HG03521 (cell line): ENCODE results near the gene APBA1.
"Not testable (repeated sequence)": the region's sequence is repeated elsewhere in the genome, so short reads cannot be mapped to it uniquely, and the experiment has no call there.

Experiments used
- ATAC-seq: cut with Tn5 transposase; IDR thresholded peaks from one replicate; pipeline ENCODE4 v1.9.1; 2021; ENCODE audit warnings: mild to moderate bottlenecking, moderate library complexity; ENCODE audit not compliant: unreplicated experiment

APBA1 gene

DNA sequence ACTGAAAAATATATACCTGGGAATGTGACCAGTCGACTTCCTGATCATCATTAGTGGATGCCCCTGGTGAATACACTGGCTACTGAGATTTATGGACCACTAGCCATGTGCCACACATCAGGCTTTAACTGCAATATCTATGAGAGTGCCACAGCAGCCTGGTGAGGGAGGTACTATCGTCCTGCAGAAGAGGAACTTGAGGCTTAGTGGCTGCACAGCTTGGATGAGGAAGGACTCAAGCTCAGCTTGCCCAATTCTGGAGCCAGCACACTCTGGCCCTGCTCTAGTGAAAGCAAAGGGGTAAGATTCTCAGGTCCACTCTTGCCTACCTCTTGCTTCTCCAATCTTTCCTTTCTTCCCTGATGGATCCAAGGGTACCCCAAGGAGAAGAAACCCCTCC, 217.8 kb downstream of the APBA1 start:
- no peak for ATAC-seq

DNA sequence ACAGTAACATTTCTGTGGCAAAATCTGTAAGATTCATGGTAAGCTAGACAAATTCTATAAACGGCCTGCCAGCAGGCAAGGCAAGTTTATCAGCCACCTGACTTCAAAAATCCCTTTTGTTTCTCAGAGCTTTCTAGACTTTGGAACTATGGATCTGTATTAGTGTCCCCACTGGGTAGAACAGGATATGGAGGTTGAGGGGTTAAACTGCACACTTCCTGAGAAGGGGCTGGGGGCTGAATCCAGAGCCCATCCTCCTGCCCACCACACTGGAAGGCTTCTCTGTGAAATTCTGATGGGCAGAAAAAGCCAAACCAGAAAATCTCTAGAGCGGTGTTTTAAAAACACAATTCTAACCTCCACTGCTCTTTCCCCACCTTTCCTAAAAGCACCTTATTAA, 218.4 kb downstream of the APBA1 start:
- no peak for ATAC-seq

- ATAC-seq, result no peak
Observed at GRCh38 chr9:69452110-69452782, 219.9 kb downstream of the APBA1 start.

DNA sequence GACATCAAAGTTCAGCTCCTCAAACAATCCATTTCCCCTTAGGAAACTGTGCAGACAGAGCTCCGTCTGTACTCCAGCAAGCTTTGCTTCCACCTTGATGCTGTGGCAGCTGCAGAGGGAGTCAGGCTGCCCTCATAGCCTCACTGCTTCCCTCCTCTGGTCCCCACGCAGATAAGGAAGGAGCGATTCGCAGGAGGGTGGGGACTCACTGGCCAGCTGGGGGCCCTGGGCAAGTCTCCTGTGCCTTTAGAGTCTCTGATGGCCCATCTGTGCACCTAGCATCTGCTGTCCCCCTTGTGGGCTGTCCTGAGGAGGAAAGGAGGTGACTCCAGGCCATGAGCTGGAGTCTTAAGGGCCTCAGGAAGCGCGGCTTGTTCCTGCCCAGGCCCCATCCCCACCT, 225.7 kb downstream of the APBA1 start:
- no peak for ATAC-seq

- ATAC-seq, result no peak
Observed at GRCh38 chr9:69445251-69445650, 226.9 kb downstream of the APBA1 start.

GRCh38 chr9:69444791-69445190, 227.4 kb downstream of the APBA1 start:
- no peak for ATAC-seq

DNA sequence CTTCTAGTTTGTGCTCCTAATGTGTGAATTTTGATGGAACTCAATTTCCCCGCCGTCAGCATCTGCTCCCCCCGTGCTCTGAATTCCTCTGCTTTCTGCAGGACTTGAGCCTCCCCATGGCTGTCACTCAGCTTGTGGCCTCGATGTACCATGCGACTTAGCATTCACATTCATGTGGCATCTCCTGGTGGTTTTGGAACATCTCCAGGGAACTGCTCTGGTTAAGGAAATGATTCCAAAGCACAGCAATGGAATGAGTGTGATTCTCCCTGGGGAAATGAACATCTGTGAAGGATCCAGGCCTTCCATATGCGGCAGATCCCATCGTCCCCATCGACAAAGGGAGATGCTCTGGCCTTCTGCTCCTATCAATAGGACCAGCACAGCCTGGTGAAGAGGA, 228.2 kb downstream of the APBA1 start:
- ATAC-seq, result no peak

DNA sequence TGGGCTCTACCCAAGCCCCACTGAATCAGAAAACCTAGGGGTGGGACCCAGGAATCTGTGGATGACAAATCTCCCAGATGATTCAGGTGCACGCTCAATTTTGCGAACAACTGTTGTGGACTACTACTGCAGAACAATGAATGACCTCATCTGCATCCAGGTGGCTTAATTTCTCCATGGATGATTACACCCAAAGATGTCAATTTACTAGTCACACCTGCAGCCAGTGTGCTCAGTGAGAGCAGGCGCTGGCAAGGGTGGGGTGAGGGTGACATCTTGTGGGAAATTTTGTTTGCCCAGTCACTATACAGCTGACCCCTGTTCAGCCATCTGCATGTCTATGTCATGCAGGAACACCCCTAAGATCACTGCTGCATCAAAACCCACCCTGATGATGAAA, 229.0 kb downstream of the APBA1 start:
- ATAC-seq, result no peak

DNA sequence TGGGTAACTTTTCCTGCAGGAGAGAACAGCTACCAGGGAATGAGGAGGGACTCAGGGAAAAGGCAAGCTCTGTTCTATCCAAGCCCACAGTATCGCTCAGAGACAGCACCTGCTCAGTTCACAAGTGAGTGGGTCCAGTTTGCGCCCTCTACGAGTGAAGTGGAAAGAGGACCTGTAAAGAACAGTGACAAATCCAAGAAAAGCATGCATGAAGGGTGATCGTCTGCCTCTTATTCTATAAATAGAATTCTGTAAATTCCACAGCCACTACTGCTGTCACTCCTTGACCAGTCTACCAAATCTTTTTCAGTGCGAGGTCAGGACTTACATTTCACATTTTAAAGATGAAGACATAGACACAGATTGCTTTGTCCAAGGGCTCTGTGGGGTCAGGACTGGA, 229.7 kb downstream of the APBA1 start:
- no peak for ATAC-seq

DNA sequence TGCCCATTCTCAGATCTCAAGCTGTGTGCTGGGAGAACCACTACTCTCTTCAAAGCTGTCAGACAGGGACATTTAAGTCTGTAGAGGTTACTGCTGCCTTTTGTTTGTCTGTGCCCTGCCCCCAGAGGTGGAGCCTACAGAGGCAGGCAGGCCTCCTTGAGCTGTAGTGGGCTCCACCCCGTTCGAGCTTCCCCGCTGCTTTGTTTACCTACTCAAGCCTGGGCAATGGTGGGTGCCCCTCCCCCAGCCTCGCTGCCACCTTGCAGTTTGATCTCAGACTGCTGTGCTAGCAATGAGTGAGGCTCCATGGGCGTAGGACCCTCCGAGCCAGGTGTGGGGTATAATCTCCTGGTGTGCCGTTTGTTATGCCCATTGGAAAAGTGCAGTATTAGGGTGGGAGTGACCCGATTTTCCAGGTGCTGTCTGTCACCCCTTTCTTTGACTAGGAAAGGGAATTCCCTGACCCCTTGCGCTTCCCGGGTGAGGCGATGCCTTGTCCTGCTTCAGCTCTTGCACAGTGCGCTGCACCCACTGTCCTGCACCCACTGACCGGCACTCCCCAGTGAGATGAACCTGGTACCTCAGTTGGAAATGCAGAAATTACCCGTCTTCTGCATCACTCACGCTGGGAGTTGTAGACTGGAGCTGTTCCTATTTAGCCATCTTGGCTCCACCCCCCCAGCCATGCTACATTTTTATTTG, 231.8 kb downstream of the APBA1 start:
- not testable (repeated sequence) for ATAC-seq

DNA sequence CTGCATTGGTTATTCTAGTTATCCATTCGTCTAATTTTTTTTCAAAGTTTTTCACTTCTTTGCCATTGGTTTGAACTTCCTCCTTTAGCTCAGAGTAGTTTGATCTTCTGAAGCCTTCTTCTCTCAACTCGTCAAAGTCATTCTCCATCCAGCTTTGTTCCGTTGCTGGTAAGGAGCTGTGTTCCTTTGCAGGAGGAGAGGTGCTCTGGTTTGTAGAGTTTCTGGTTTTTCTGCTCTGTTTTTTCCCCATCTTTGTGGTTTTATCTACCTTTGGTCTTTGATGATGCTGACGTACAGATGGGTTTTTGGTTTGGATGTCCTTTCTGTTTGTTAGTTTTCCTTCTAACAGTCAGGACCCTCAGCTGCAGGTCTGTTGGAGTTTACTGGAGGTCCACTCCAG, 232.5 kb downstream of the APBA1 start:
- ATAC-seq, result not testable (repeated sequence)

GRCh38 chr9:69433968-69434367, 238.2 kb downstream of the APBA1 start:
- no peak for ATAC-seq

- no peak for ATAC-seq
Observed at GRCh38 chr9:69433392-69433791, 238.8 kb downstream of the APBA1 start.

DNA sequence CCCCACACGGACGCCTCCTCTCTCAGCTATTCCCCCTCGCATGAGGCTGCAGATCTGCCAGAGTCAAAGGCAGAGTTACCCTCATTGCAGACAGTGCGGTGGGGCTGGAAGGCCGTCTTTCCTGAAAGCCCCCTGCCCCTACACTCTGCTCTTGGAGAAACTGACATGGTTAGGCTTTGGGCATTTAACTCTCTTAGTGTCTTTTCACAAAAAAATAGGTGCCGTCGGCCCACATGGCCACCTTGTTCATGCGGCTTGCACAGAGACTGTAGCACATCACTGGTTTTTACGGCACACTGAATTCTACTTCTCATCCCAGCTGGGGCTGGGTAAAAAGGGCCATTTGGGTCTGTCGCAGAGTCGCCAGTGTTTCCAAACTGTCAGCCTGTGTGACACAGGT, 239.5 kb downstream of the APBA1 start:
- no peak for ATAC-seq

- ATAC-seq, result no peak
Observed at GRCh38 chr9:69431777-69432176, 240.4 kb downstream of the APBA1 start.

GRCh38 chr9:69431203-69431602, 241.0 kb downstream of the APBA1 start:
- ATAC-seq, result no peak

GRCh38 chr9:69430206-69430605, 242.0 kb downstream of the APBA1 start:
- no peak for ATAC-seq

- no peak for ATAC-seq
Observed at GRCh38 chr9:69429281-69429680, 242.9 kb downstream of the APBA1 start.

GRCh38 chr9:69428017-69428785, 244.0 kb downstream of the APBA1 start:
- ATAC-seq, result no peak

DNA sequence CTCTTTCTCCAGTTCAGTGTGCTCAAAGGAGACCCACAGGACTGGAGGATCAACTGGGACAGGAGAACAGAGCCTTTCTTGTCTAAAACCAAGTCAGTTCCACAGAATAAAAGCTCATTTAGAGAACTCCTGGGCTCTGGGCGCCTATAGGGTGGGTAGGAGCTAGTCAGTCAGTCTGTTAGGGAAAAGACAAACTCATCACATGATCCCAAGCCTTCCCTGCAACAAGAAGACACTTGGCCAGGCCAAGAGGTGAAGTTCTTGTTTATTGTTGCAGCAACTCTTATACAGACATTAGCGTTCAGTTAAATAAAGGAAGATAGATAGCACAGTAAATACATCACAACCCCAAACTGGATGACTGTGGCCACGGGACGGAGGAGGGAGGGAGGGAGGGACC, 244.9 kb downstream of the APBA1 start:
- ATAC-seq, result no peak

DNA sequence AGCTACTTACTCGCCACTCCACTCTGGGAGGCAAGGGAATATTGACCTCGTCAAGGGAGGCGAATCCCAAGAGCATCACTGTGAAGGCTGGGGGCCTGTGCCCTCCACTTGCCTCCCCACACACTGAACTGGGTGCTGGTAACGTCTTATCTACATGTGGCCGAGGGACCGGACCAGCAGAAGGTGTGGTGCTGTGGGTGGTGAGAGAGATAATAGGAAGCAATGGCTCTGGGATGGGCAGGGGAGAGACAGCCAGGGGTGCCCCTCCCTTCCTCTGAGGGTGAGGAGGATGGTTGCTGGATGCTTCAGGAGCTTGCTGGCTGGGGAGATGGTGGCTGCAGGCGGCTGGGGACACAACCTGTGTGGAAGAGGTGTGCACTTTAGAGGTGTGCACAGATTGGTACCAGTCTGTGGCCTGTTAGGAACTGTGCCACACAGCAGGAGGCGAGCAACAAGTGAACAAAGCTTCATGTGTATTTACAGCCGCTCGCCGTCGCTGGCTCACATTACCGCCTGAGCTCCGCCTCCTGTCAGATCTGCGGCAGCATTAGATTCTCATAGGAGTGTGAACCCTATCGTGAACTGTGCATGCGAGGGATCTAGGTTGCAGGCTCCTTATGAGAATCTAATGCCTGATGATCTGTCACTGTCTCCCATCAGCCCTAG, 246.9 kb downstream of the APBA1 start:
- no peak for ATAC-seq
